ENCODE data around the gene ZBTB1.
"Not testable (repeated sequence)": the region's sequence is repeated elsewhere in the genome, so short reads cannot be mapped to it uniquely, and the experiment has no call there.

ZBTB1 gene

DNA sequence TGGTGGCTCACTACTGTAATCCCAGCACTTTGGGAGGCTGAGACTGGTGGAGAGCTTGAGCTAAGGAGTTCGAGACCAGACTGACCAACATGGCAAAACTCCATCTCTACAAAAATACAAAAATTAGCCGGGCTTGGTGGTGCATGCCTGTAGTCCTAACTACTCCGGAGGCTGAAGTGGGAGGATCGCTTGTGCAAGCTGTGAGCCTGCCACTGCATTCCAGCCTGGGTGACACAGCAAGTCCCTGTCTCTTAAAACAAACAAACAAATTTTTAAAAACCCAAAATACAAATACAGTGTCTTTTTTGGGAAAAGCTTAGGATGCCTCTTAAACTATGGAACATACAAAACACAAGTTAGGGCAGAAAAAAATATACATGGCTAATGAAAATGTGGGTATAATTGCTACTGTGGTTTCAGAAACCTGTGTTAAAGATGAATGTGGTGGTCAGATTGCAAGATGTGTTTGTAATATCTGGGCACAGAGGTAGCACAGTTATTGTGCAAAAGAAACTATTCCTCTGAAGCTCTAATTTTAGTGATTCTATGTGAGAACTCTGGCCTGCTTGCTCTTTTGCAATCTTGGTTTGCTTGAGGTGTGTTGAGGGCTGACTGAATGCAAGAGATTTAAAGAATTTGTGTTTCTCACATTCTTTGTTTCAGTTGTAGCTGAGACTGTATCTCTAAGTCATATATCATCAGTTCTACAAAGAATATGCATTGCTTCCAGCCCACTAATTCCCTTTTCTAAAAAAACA is 32.1 kb downstream of the ZBTB1 start:
- peak; percentile 79 for DNase-seq

DNA sequence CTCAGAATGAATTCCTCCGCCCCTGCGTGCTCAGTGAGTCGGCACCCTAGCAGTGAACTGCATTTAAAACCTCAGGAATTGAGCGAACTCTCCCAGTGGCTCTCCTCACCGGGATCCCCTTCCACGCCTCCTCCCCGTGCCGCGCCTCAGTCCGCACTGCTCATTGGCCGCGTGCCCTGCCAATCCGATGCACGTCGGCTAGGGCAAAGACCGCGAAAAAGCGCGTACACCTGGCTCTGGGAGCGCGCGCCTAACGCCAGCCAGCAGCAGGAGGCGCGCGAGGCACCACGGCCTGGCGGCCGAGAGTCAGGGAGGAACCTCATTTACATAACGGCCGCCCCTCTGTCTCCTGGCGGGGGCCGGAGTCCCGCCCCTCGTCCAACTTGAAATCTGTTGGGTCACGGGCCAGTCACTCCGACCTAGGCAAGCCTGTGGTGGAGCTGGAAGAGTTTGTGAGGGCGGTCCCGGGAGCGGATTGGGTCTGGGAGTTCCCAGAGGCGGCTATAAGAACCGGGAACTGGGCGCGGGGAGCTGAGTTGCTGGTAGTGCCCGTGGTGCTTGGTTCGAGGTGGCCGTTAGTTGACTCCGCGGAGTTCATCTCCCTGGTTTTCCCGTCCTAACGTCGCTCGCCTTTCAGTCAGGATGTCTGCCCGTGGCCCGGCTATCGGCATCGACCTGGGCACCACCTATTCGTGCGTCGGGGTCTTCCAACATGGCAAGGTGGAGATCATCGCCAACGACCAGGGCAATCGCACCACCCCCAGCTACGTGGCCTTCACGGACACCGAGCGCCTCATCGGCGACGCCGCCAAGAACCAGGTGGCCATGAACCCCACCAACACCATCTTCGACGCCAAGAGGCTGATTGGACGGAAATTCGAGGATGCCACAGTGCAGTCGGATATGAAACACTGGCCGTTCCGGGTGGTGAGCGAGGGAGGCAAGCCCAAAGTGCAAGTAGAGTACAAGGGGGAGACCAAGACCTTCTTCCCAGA is 35.9 kb downstream of the ZBTB1 start, which contains the start of gene HSPA2:
TSS of gene HSPA2 (plus strand) at position 534 of the 995 bp plus-strand sequence. CDS start at position 643, 109 bp downstream.
- peak; percentile 100 for DNase-seq

- peak; percentile 55 for DNase-seq
Measured at GRCh38 chr14:64541261-64541971, 36.8 kb downstream of the ZBTB1 start.

DNA sequence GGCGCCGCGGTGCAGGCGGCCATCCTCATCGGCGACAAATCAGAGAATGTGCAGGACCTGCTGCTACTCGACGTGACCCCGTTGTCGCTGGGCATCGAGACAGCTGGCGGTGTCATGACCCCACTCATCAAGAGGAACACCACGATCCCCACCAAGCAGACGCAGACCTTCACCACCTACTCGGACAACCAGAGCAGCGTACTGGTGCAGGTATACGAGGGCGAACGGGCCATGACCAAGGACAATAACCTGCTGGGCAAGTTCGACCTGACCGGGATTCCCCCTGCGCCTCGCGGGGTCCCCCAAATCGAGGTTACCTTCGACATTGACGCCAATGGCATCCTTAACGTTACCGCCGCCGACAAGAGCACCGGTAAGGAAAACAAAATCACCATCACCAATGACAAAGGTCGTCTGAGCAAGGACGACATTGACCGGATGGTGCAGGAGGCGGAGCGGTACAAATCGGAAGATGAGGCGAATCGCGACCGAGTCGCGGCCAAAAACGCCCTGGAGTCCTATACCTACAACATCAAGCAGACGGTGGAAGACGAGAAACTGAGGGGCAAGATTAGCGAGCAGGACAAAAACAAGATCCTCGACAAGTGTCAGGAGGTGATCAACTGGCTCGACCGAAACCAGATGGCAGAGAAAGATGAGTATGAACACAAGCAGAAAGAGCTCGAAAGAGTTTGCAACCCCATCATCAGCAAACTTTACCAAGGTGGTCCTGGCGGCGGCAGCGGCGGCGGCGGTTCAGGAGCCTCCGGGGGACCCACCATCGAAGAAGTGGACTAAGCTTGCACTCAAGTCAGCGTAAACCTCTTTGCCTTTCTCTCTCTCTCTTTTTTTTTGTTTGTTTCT is 37.6 kb downstream of the ZBTB1 start:
- no peak for DNase-seq

DNA sequence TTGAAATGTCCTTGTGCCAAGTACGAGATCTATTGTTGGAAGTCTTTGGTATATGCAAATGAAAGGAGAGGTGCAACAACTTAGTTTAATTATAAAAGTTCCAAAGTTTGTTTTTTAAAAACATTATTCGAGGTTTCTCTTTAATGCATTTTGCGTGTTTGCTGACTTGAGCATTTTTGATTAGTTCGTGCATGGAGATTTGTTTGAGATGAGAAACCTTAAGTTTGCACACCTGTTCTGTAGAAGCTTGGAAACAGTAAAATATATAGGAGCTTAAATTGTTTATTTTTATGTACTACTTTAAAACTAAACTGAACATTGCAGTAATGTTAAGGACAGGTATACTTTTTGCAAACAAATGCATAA is 38.2 kb downstream of the ZBTB1 start:
- DNase-seq = no peak

GRCh38 chr14:64544607-64545312 is 40.2 kb downstream of the ZBTB1 start:
- DNase-seq = no peak

GRCh38 chr14:64549016-64549415 is 44.4 kb downstream of the ZBTB1 start:
- peak; percentile 48 for DNase-seq

GRCh38 chr14:64549791-64550620 is 45.4 kb downstream of the ZBTB1 start, which contains the start of gene PPP1R36:
PPP1R36 (plus strand) TSS chr14:64549961; CDS start chr14:64549998, 37 bp downstream.
- DNase-seq = peak; percentile 30

GRCh38 chr14:64550621-64551333 is 46.2 kb downstream of the ZBTB1 start:
- DNase-seq = no peak

- no peak for DNase-seq
Measured at GRCh38 chr14:64554556-64554955, 50.0 kb downstream of the ZBTB1 start.

DNA sequence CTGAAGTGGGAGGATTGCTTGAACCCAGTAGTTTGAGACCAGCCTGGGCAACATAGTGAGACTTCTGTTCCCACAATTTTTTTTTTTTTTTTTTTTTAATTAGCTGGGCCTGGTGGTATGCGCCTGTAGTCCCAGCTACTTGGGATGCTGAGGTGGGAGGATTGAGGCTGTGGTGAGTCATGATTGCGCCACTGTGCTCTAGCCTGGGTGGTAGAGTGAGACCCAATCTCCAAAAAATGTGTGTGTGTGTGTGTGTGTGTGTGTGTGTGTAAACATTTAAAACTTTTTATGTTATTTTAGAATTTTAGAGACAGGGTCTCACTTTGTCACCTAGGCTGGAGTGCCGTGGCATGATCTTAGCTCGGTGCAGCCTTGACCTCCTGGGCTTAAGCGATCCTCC is 52.0 kb downstream of the ZBTB1 start:
- peak; percentile 95 for DNase-seq

- DNase-seq = not testable (repeated sequence)
Measured at GRCh38 chr14:64558216-64558615, 53.6 kb downstream of the ZBTB1 start.

GRCh38 chr14:64561631-64562030 is 57.1 kb downstream of the ZBTB1 start:
- DNase-seq = no peak

DNA sequence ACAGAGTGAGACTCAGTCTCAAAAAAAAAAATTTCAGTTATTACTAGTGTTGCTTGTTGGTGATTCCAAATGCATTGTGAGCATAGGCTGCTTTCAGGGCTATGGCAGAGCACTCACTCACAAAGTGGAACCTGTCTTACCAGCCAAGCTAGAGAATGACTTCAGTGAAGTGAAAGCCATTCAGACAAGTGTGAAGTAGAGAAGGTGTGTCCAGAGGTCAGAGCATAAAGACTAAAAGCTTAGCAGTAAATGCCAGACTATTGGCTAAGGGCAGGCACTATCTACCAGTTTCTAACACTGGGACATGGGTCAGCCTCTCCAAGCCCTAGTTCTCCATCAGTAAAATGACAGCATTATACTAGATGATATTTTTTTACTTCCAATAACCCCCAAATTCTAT is 57.9 kb downstream of the ZBTB1 start:
- DNase-seq = no peak

- DNase-seq = no peak
Measured at GRCh38 chr14:64563696-64564095, 59.1 kb downstream of the ZBTB1 start.

DNA sequence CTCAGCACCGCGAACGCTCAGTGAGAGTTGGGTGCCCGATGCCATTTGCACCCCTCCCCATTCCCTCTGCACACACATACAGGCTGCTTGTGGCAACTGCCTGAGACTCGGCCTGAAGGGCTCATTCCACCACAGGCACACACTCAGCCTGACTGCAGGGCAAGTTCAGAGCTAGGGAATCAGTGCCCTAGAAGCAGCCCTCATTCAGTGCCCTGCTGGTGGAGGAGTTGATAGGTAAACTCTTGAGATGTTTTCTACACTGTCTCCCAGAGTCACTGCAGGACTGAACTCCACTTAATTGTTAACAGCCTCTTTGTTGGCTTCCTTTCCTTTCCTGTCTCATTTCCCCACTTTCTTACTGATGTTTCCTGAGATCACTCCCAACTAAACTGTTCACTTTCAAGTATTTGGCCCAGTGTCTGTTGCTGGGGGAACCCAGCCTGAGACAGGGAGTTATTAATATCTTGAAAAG is 62.1 kb downstream of the ZBTB1 start:
- DNase-seq = no peak

DNA sequence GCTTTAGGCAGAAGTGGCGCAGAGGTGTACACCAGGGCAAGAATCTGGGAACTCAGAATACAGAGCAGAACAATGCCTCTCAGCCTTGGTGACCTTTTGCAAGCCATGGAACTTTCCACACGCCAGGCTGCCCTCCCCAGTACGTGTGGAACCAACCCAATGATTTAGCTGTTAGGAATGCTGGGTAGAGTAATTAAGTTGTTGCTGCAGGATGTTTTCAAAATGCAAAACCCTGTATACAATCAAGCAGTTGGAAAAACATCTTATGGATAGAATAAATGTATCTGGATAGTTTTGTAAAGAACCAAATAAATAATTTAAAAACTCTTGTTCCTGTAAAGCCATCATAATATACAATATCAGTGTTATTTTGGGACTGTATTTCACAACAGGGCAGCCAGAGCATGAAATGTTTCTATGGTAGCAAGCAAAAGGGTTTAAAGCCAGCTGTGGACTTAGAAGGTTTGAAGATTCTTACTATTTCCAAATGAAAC is 64.6 kb downstream of the ZBTB1 start:
- peak; percentile 56 for DNase-seq

GRCh38 chr14:64569646-64570045 is 65.1 kb downstream of the ZBTB1 start:
- DNase-seq = not testable (repeated sequence)

DNA sequence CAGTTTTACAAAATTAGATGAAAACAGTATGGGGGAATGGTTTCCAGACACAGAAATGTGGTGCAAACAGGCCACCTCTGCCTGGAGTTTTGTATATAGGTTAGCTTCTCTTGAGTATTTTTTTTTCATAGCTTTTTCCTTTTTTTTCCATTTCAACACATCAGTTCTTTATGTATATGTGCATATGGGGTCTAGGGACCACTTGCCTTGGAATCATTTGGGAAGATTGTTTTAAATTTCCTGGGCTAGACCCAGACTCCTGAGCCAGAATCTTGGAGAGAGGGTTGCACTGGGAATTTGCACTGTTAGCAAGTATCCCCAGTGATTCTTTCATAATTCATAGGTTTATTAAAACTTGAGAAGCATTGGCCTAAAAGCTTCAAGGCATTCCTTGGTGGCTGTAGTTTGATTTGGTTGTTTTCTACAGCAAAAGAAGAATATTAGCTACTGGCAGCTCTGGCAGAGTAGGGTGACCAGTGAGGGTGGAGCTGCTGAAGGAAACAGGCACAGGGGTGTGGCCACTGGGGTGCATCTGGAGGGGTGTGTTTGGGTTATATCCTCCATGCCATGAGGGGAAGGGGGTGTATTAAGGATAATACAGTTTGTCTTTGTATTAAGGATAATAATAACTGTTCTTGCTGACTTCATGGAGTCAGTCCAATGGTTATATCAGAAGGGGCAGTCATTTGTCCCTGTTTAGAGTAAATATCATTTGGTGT is 68.0 kb downstream of the ZBTB1 start:
- DNase-seq = no peak

Measured in fibroblast of skin of right quadriceps (primary cell).